Panc1 (cell line): ENCODE measurements around the gene IL10RB. TPM values are rescaled to one million over a fixed set of nuclear protein-coding genes. Genes with fewer than 3 reads are reported as not detected.

ENCODE experiments used
- ATAC-seq: fragments of 200-7000 bp; cut with Tn5 transposase; 2 replicates; pipeline ENCODE4 v1.9.1; 2020; ENCODE audit warnings: mild to moderate bottlenecking, moderate library complexity
- BruUV-seq: library from RNA; stranded (reverse); fragments of 400-500 nt; replicated peaks from 2 replicates; lab custom pipeline; 2021; lab: Mats Ljungman, UMichigan
- CTCF ChIA-PET: fragments of 300-600 bp; sonication (Branson Sonifier 250); formaldehyde crosslinking; loops from one replicate; lab custom pipeline; 2022; ENCODE audit warnings: antibody characterized with exemption; lab: Charles Lee
- POLR2A ChIA-PET: fragments of 300-600 bp; sonication (Branson Sonifier 250); formaldehyde crosslinking; loops from one replicate; lab custom pipeline; 2022; ENCODE audit warnings: antibody characterized with exemption; lab: Charles Lee
- DNase-seq: peaks from one replicate; pipeline ENCODE4 v3.0.0-alpha.2; 2010; ENCODE audit warnings: low read depth, low spot score
- H3K27ac ChIP-seq: 2 replicates; pipeline ENCODE4 v1.5.1; 2011; ENCODE audit warnings: mild to moderate bottlenecking, low read length, inconsistent platforms
- H3K27me3 ChIP-seq: fragments of 200-500 bp; sonication (Bioruptor generic); 2 replicates; pipeline ENCODE4 v1.6.0; 2014; ENCODE audit warnings: low read length, inconsistent platforms; ENCODE audit not compliant: control insufficient read depth, insufficient read depth
- H3K36me3 ChIP-seq: fragments of 200-500 bp; sonication (Bioruptor generic); 2 replicates; pipeline ENCODE4 v1.5.1; 2014; ENCODE audit warnings: inconsistent platforms, mild to moderate bottlenecking, low read length, moderate library complexity; ENCODE audit not compliant: control insufficient read depth, insufficient read depth
- H3K4me1 ChIP-seq: 2 replicates; pipeline ENCODE4 v1.5.1; 2011; ENCODE audit warnings: inconsistent platforms, mild to moderate bottlenecking, low read length, moderate library complexity; ENCODE audit not compliant: control insufficient read depth, insufficient read depth
- H3K4me3 ChIP-seq, 2 experiments: 2 replicates each; pipeline ENCODE4 v1.5.1; 2011 to 2012; ENCODE audit warnings: low read depth in 2 of 2, low read length in 2 of 2, mild to moderate bottlenecking in 2 of 2, inconsistent platforms in 1 of 2, moderate library complexity in 1 of 2
- H3K9me3 ChIP-seq: fragments of 200-500 bp; sonication (Bioruptor generic); 2 replicates; pipeline ENCODE4 v1.5.1; 2014; ENCODE audit warnings: low read depth, mild to moderate bottlenecking, inconsistent platforms, low read length, moderate library complexity; ENCODE audit not compliant: control insufficient read depth, insufficient read depth
- POLR2AphosphoS5 ChIP-seq: IDR thresholded peaks from 2 replicates; pipeline ENCODE4 v1.6.1; 2012; ENCODE audit warnings: mild to moderate bottlenecking, low read depth, low read length, moderate library complexity
- REST ChIP-seq, 2 experiments: IDR thresholded peaks; 2 replicates each; pipeline ENCODE4 v1.6.1; 2011 to 2012; ENCODE audit warnings: low read depth in 2 of 2, control low read depth in 1 of 2, low read length in 1 of 2, mild to moderate bottlenecking in 1 of 2, moderate library complexity in 1 of 2; ENCODE audit not compliant: insufficient read depth in 1 of 2
- SIN3A ChIP-seq: IDR thresholded peaks from 2 replicates; pipeline ENCODE4 v1.6.1; 2012; ENCODE audit warnings: low read depth, mild to moderate bottlenecking, low read length, moderate library complexity, borderline replicate concordance; ENCODE audit not compliant: insufficient read depth
- TCF7L2 ChIP-seq: IDR thresholded peaks from 2 replicates; pipeline ENCODE4 v1.6.1; 2011; ENCODE audit warnings: mild to moderate bottlenecking, low read depth, low read length, inconsistent platforms
- in situ Hi-C: cut with HindIII; loops from 2 replicates; pipeline ENCODE4 v1.10.0; 2016; ENCODE audit warnings: low sequenced_read_pairs, low pct_unique_long_range_greater_than_20kb
- intact Hi-C: fragments of 100-400 bp; cut with micrococcal nuclease; formaldehyde crosslinking; loops from one replicate; pipeline ENCODE4 v1.10.0; 2022; ENCODE audit not compliant: unreplicated experiment
- total RNA-seq: library from RNA; stranded (reverse); gene quantifications from one replicate; pipeline ENCODE4 v1.2.1, GENCODE V29; 2021; ENCODE audit not compliant: unreplicated experiment
- TF ChIP-seq, protein P1 (sequence below): fragments of 450-650 bp; IDR thresholded peaks from 2 replicates; pipeline ENCODE4 v1.5.1; 2017; ENCODE audit warnings: mild to moderate bottlenecking

IL10RB gene
- total RNA-seq, 1 experiment from 2014 or later, result 17.7 TPM

DNA sequence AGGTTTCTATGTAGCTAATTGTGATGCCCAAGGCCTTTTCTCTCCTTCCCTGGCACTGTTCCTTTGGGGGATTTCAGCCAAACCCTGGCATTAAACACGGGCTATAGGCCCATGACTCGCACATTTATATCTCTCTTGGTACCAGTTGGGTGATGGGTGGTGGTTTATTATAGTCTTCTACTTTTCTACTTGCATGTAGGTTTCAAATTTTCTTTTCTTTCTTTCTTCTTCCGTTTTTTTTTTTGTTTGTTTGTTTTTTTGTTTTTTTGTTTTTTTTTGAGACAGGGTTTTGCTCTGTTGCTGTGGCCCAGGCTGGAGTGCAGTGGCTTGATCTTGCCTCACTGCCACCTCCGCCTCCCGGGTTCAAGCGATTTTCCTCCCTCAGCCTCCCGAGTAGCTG lies 1.1 kb downstream of the IL10RB start:
- intact Hi-C loops, result no loop called here
- ATAC-seq (no peak), DNase-seq (no peak)
- H3K27ac ChIP-seq, result peak overlapping the region; percentile 75
- H3K4me3 ChIP-seq, result peak overlapping the region; percentile 58 to 68
- TF ChIP-seq TCF7L2, result no peak
- no peak for TF ChIP-seq POLR2AphosphoS5
- TF ChIP-seq, protein P1, sequence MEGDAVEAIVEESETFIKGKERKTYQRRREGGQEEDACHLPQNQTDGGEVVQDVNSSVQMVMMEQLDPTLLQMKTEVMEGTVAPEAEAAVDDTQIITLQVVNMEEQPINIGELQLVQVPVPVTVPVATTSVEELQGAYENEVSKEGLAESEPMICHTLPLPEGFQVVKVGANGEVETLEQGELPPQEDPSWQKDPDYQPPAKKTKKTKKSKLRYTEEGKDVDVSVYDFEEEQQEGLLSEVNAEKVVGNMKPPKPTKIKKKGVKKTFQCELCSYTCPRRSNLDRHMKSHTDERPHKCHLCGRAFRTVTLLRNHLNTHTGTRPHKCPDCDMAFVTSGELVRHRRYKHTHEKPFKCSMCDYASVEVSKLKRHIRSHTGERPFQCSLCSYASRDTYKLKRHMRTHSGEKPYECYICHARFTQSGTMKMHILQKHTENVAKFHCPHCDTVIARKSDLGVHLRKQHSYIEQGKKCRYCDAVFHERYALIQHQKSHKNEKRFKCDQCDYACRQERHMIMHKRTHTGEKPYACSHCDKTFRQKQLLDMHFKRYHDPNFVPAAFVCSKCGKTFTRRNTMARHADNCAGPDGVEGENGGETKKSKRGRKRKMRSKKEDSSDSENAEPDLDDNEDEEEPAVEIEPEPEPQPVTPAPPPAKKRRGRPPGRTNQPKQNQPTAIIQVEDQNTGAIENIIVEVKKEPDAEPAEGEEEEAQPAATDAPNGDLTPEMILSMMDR, result no peak
- no peak for TF ChIP-seq SIN3A
- TF ChIP-seq REST (IDR thresholded peaks at IDR 0.05; ENCODE audit: insufficient read depth in 1 of 2, low read depth in 2 of 2, low read length in 1 of 2), result no peak
- 0 out of 2 replicates have a peak, but pooled peaks cover 2% of the 10 kb centered on the region for H3K4me1 ChIP-seq
- no peaks in the 10 kb centered on the region for H3K36me3 ChIP-seq
- POLR2A ChIA-PET, result interaction anchor here (0.9 kb wide), 1 partner anchor 46 kb away, joined by 3 read pairs; no protein-coding TSS in a partner anchor
- no peaks in the 10 kb centered on the region for H3K9me3 ChIP-seq
- no TSS peak for BruUV-seq
- in situ Hi-C loops, result no loop called here
- no peaks in the 10 kb centered on the region for H3K27me3 ChIP-seq
- CTCF ChIA-PET, result no interaction called here

DNA sequence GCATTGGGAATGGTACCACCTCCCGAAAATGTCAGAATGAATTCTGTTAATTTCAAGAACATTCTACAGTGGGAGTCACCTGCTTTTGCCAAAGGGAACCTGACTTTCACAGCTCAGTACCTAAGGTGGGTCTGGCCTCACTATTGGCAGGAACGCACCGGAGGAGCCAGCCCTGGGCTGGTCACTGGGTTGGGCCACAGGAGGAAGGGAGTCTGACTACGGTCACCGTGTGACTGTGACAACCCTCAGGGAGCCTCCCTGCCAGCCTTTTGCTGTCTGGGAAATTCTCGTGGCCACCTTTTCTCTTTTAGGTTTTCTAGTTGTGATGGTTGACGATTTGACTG lies 2.2 kb downstream of the IL10RB start:
- no peaks in the 10 kb centered on the region for H3K27me3 ChIP-seq
- no TSS peak for BruUV-seq
- no peak for TF ChIP-seq POLR2AphosphoS5
- TF ChIP-seq TCF7L2, result no peak
- TF ChIP-seq, protein P1, result no peak
- TF ChIP-seq SIN3A, result no peak
- TF ChIP-seq REST (IDR thresholded peaks at IDR 0.05; ENCODE audit: insufficient read depth in 1 of 2, low read depth in 2 of 2, low read length in 1 of 2), result no peak
- 0 out of 2 replicates have a peak, but pooled peaks cover 2% of the 10 kb centered on the region for H3K4me1 ChIP-seq
- ATAC-seq (no peak), DNase-seq (no peak)
- intact Hi-C loops, result no loop called here
- H3K27ac ChIP-seq, result no peak overlapping the region
- no peak overlapping the region for H3K4me3 ChIP-seq
- no peaks in the 10 kb centered on the region for H3K36me3 ChIP-seq
- H3K9me3 ChIP-seq, result no peaks in the 10 kb centered on the region
- ChIA-PET POLR2A (no interaction called here), CTCF (no interaction called here)
- in situ Hi-C loops, result no loop called here
